Activated CD4-positive, CD25-positive, alpha-beta regulatory T cell treated with anti-CD3 and anti-CD28 coated beads, Interleukin-2, amount 50 U/mL, for 24 hours (primary cell): Measurements from ENCODE around the gene IQCK.

Experiments used
- ATAC-seq, 2 donors: fragments of 150-1000 bp; cut with Tn5 transposase; one replicate each; pipeline ENCODE4 v1.10.0; 2021; ENCODE audit warnings: mild to moderate bottlenecking in 1 of 2, moderate library complexity in 1 of 2

The IQCK gene

DNA sequence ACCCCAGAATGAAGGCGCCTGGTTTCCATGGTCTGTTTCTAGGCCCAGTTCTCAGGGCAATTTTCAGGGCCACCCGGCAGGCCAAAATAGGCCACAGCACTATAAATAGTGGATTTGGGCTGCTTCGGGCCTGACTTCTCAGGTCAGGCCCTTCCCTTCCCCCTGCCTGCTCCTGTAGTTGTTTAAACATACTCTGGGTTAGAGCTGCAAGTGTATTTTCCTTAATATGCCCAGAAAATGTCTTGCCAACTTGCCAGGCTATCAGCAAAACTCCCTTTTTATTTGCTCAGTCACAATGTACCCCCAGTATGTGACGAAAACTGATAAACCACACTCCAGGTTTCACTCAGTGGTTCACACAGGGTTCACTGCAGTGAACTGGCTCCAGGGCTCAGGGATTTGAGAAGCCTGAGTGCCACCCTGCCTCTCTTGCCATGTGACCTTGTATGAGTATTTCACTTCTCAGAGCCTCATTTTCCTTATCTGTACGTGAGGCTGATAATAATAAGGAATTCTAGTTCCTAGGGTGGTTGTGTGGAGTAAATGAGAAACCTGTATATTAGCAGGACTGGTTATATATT, 90.1 kb downstream of the IQCK start:
- ATAC-seq: no peak

DNA sequence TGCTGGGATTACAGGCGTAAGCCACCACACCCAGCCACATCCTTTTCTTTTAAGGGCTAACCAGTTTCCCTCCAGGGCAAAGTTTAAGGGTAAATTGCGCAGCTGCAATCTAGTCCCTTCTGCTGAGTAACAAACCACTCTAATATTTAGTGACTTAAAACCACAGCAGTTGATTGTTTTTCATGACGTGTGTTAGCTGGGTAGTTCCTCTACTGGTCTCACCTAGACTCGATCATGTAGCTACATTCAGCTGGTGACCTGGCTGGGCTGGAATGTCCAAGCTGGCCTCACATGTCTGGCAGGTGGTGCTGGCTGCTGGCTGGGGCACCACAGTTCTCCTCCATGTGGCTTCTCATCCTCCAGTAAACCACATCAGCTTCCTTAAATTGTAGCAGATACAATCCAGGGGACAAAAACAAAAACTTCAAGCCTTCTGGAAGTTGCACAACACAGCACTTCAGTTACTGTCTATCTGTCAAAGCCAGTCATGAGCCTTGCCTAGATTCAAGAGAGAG, 91.1 kb downstream of the IQCK start:
- no peak for ATAC-seq

DNA sequence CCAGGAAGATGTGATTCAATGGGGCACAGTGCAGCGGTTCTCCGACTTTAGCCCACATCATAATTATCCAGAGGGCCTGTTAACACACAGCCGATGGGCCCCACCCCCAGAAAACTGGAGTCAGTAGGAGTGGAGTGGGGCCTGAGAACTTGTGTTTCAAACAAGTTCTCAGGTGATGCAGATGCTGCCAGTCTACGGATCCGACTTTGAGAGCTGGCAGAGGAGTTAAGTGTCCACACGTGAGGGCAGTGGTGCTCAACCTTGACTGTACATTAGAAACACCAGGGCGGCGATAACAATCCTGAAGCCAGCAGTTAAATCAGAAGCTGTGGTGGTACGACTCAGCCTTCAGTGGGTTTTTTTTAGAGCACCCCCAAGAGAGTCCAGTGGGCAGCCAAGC, 91.6 kb downstream of the IQCK start:
- ATAC-seq: no peak

DNA sequence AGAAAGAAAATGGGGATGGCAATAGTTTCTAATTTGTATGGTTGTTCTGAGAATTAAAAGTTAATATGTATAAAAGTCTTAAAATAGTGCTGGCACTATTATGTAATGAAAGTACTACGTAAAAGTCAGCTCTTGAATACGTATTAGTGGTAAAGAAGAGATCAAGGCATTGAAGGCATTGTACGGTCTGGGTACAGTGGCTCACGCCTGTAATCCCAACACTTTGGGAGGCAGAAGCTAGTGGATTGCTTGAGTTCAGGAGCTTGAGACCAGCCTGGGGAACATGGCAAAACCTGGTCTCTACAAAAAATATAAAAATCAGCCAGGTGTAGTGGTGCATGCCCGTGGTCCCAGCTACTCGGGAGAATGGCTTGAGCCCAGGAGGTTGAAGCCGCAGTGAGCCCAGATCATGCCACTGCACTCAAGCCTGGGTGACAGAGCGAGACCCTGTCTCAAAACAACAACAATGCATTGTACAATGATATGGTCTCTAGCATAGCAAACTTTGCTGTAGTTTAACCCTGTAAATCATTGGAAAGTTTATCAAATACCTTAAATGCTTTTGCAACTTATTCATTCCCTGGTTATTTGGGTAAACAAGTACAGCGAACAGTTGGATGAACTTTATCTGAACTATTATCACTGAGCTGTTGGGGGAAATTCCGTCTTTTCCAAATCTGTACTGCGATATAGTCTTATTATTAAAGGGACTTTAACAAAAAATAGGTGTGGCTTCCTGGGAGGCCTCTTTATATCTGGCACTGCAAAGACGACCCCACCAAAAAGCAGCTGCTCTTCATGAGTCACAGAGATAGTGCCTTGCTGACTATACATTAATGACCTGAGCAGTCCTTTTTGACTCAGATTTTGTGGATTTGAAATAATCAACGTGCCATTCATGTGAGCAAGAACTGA, 93.0 kb downstream of the IQCK start:
- no peak for ATAC-seq

DNA sequence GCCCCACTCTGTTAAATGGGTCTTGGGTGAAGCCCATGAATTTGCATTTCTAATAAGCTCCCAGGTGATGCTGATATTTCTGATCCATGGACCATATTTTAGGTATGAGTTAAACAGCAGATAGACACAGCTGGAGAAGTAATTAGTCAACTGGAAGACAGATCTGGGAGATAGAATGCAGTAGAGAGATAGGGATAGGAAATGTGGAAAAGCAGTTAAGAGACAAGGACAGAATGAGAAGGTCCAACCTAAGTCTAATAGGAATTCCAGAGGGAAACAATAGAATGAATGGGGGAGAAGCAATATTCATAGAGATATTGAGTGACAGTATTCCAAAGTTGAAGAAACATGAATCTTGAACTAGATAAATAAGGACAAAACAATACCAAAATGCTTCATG, 94.9 kb downstream of the IQCK start:
- no peak for ATAC-seq

DNA sequence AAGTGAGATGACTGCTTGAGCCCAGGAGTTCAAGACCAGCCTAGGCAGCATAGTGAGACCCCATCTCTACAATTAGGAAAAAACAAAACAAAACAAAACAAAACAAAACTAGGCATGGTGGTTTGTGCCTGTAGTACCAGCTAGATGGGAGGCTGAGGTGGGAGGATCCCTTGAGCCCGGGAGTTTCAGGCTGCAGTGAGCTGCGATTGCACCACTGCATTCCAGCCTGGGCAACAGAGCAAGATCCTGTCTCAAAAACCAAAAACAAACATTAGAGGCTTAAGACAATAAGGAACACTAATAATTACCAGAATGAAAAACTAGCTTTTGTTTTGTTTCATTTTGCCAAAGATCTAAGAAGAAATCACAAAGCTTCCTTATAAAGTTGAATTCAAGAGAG, 97.3 kb downstream of the IQCK start:
- ATAC-seq: no peak

DNA sequence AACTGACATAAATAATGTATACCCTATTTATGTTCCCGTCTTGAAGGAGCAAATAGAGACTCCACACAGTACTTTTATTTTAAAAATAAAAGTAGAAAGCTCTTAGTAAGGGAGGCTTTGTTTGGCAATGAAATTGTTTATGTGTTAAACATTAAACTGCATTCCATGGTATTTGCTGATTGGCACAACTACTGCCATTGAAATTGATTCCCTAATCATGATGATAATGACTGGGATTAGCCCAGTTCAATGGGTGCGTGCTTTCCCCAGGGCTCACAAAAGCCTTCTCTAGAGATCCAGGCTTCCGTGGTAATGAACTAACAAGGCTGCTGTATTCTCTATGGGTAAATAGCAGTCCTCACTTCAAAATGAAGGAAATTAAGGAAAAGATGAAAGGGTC, 99.1 kb downstream of the IQCK start:
- ATAC-seq: no peak

DNA sequence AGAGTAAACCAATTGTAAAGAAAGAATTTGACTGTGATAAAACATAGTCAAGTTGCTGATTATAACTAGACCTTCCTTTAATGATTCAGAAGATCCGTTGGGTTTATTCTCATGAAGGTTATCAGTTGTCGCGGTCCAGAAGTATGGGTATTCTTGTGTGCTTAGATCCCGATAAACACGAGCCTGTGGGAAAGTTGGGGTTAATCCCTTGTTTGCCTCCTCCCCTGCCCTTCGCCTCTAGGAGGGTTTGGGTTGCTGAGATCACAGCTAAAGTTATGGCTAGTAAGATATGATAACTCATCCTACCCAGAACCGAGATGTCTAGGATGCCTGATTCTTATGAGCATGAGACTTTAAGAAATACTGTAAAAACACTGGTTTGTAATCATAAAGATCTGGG, 99.8 kb downstream of the IQCK start:
- ATAC-seq: no peak

DNA sequence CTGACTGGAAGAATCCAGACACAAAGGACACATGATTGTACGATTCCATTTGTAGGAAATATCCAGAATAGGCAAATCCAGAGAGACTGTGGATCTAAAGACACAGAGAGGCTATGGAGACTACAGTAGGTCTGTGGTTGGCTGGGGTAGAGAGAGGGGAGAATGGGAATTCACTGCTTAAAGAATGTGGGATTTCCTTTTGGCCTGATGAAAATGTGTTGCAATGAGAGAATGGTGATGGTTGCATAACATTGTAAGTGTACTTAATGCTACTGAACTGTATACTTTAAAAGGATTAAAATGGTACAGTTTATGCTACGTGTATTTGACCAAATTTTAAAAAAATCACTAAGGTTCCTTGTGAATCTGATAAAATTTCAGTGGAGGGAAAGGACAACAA, 104.5 kb downstream of the IQCK start:
- ATAC-seq: no peak

DNA sequence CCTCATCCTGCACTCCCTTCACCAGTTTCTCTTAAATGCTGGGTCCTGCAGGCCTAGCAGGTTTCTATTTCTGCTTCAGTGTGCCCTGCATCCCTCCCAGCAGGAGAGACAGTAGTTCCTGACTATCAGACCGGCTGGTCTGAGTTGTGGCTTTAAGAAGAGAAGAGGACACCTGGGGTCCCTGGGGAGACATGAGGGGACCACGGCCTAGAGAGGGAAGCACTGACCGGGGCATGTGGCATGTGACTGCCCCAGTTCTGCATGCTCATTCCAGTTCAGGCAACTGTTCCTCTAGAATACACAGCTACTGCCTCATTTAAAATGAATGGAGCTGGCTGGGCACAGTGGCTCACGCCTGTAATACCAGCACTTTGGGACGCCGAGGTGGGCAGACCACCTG, 105.3 kb downstream of the IQCK start:
- no peak for ATAC-seq

DNA sequence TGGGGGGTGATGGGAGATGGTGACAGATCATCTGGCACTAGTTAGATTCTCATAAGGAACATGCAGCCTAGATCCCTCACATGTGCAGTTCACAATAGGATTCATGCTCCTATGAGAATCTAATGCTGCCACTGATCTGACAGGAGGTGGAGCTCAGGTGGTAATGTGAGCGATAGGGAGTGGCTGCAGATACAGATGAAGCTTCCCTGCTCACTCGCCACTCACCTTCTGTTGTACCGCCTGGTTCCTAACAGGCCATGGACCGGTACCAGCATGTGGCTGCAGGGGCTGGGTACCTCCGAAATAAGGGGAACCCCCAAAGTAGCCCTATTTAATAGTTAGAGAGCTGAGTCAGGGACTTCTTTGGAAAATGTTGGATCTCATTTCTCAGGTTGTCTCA, 106.1 kb downstream of the IQCK start:
- no peak for ATAC-seq

DNA sequence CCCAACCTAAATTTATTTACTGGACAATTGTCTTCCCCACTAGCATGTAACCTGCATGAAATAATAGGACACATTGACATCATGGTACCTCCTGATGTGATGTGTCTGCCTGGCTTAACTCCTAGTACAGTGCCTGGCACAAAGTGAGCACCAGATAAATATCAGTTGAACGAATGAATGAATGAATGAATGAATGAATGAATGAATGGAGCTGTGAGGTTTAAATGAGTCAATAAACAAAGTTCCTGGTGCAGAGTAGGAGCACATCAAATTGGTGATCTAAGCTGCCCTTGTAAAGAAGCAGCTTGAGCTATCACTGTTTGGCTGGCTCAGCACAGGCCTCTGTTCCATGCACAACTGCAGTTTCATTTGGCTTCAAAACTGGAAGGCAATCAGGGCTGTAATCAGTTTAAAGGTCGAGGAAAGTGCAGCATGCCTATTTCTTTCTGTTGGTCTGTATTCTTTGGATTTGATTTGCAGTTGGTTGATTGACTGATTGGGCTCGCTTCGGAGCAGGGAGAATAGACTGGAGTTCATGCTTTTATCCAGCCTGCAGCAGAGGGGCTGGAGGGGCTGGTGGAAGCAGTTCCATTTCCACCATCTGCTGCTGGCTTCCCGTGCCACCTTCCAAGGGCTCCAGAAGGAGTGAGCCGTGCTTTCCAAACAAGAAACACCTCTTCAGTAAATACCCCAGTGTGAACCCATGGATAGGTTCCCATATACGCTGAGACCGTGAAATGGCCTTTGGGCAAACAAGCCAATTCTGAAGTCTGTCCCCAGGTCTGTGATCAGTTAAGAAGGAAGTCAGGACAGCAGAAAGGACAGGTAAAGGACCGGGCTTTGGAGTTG, 112.0 kb downstream of the IQCK start:
- ATAC-seq: no peak

DNA sequence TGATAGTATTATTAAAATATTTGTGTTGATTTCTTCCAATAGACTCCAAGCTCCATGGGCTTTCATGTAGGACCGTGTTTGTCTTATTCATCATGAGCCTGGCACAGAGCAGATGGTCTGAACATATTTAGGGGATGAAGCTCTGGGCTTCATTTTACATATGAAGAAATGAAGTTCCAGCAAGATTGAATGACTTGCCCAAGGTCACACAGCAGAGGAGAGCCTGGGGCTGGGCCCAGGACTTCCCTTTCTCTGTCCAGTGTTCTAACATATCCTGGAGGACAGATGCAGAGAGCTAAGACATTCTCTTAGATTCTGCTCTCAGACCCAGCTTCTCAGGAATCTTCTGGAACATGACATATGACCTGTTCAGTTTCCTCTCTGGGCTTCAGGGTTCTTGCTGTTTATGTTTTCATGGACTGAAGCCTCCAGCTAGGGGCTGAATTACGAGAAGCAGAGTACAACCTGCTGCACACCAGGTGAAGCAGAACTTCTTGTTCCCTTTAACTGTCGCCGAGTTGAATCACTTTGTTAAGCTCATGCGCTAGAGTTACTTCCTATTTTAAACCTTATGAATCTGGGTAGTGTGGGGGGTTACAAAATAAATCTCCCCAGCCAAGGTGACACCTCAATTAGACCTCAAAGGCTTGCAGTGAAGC, 113.0 kb downstream of the IQCK start:
- no peak for ATAC-seq

DNA sequence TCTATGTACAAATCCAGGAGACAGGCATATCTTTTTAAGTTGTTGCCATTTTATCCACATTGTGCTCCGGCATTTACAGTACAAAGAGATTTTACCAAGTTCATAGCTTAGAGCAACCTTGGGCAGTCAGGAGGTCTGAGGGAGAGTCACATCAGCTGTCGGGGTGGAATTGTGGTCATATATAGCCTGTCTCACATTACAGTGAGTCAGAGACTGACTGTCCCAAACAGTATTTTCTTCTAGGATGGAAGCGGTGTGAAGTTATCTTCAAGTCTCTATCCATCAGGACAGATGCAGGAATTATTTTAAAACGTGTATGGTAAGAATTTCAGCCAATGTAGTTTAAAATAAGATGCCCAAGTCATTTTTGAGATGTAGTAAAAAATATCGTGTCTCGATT, 113.6 kb downstream of the IQCK start:
- ATAC-seq: no peak

DNA sequence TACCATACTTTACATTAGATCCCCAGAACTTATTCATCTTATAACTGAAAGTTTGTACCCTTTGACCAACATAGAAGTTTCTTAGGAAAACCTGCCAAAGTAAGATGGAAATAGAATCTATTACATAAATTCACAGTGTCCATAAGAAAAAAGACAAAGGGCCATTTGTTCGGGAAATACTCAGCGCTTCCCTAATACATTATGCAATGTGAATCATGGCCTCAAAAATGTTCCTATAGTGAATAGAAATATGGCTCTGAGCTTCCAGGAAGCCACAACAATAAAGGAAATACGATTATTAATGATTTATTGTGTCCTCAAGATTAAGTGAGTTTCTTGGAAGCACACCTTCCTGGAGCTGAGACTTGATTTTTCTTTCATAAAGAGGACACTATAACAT, 115.1 kb downstream of the IQCK start:
- ATAC-seq: no peak

DNA sequence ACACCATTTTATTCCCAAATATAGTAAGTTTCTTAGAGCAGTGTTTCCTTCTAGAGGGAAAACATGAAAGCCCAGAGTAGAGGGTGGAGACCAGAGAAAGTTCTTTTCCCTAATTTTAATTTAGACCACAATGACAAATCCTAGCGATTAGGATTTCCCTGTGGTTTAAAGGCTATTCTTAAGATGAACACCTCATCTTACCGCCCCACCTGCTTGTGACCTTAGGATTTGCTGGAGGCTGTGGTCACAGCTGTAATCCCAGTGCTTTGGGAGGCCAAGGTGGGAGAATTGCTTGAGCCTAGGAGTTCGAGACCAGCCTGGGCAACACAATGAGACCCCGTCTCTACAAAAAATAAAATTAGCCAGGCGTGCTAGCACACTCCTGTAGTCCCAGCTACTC, 115.5 kb downstream of the IQCK start:
- ATAC-seq: no peak

DNA sequence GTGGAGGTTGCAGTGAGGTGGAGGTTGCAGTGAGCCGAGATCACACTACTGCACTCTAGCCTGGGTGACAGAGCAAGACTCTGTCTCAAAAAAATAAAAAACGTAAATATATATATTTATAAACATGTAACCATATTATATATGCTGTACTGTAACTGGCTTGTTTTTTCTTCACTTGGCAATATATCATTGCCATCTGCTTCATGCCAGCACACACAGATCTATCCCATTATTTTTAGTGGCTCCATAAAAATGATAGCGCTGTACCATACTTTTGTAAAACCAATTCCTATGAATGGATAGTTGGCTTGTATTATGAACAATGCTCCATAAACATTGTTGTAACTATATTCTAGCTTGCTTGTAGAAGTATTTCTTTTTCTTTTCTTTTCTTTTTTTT, 117.1 kb downstream of the IQCK start:
- no peak for ATAC-seq

DNA sequence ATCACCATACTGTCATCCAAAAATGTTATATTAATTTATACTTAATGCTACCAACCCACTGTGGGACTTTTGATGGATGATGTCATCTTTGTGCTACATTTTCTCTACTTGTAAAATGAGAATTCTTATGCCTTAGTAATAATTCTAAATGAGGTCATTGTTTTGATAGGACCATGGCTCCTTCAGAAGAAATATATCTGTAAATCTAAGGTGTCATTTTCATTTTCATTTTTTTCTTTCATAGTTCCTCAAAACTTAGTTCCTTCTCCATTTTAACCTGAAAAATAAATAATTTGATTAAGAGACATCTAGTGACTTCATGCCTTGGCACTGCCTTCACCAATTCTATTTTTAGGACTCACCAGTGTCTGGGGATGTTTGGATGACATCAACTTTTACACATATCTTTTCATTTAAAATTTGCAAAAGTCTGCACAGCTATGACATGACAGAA, 117.9 kb downstream of the IQCK start:
- ATAC-seq: no peak

DNA sequence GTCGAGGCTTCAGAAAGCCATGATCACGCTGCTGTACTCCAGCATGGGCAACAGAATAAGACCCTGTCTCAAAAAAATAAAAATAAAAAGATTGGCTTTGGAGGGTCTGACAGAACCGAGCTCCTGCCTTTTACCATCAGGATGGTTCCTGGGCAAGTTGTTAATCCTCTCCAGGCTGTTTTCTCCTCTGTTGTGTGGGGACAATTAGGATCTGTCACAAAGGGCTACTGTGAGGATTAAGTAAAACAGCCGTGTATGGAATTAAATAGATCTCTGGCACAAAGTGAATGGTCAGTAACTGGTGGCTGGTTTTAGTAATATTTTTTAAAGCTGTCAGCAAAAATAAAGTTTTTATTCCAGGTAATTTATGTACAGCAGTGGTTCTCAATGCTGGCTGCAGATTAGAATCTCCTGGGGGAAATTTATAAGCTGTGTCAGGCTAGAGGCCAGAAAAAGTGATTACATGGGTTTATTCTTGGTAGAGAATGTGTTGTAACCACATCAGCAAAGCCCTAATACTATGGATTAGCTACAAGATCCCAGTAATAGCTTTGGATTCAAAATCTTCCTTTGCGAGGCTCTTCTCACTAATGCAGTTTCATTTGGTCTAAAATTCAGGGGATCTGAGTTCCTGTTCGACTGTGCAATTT, 119.4 kb downstream of the IQCK start:
- ATAC-seq: no peak

DNA sequence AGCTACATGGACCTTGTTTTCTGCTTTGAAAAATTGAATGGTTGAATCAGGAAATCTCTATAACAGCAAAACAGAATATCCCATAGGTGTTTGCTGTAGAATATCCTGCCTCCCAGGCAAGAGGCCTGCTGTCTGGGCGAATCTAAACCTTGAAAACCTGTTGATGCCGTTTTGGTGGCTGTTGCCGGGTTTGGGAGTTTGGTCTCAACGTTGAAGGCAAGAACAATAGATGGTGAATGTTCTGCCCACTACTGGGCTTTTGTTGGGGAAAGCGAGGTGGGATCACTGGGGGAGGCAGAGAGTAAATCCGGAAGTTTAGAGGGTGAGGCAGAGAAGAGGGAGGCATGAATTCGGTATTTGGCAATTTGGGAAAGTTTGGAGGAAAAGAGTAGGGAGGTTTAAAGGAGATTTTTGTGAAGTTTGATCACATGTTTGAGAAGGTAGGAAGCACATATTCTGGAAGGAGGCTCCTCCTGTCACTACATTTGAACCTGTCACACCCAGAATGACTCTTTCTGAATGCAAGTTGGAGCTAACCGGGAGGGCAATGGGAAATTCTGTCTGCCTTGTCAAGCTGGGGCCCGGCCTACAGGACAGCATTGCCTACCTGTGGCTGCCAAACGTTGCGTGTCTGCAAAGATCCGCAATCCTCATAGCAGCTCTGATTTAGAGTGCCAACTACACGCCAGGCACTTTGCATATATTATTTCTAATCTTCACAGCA, 120.1 kb downstream of the IQCK start:
- ATAC-seq: no peak

DNA sequence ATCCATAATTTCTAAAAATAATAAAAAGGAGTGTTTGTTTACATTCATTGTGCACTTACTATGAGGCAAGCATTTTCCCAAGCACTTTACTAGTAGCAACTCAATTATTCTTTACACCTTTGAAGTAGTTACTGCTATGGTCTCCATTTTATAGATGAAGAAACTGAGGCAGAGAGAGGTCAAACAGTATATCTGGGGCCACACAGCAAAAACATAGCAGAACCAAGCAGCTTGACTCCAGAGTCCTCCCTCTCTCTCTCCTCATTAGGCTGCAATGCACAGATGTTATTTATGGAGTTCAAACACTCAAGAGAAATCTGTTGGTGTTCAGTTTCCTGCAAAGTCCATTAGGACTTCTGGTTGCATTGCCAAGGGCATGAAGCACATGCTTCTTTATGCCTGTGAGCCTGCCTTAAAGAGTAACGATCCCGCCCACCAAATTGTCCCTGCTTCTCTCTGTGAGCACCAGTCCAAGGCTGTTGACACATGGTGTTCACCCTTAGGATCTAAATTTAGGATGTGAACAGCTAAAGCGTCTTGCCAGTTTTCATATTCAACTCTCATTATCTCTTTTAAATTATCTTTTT, 122.5 kb downstream of the IQCK start:
- no peak for ATAC-seq
